MM.1S (cell line): ENCODE measurements around the gene HHIPL1.

ENCODE experiments used
- DNase-seq: peaks from one replicate; pipeline ENCODE4 v3.0.0-alpha.2; 2015
- H2AFZ ChIP-seq: fragments of 300-600 bp; sonication (generic); 2 replicates; pipeline ENCODE4 v1.6.0; 2016; ENCODE audit warnings: antibody characterized with exemption, low read length
- H3F3A ChIP-seq: fragments of 300-600 bp; sonication (generic); 2 replicates; pipeline ENCODE4 v1.6.1; 2016; ENCODE audit warnings: mild to moderate bottlenecking, antibody characterized with exemption, low read length, moderate library complexity, mixed read lengths; ENCODE audit not compliant: insufficient read depth
- H3K27ac ChIP-seq: fragments of 300-600 bp; sonication (generic); 2 replicates; pipeline ENCODE4 v1.5.1; 2016; ENCODE audit warnings: mild to moderate bottlenecking, low read length
- H3K27me3 ChIP-seq: fragments of 300-600 bp; sonication (generic); replicated peaks from 2 replicates; pipeline ENCODE4 v1.6.0; 2016; ENCODE audit warnings: low read length; ENCODE audit not compliant: insufficient read depth
- H3K36me3 ChIP-seq: fragments of 300-600 bp; sonication (generic); replicated peaks from 2 replicates; pipeline ENCODE4 v1.6.1; 2016; ENCODE audit warnings: mild to moderate bottlenecking, low read length, mixed read lengths; ENCODE audit not compliant: insufficient read depth
- H3K4me1 ChIP-seq: fragments of 300-600 bp; sonication (generic); 2 replicates; pipeline ENCODE4 v1.6.1; 2016; ENCODE audit warnings: low read length, mixed read lengths
- H3K4me2 ChIP-seq: fragments of 300-600 bp; sonication (generic); 2 replicates; pipeline ENCODE4 v1.6.0; 2016; ENCODE audit warnings: low read depth, low read length
- H3K4me3 ChIP-seq: fragments of 300-600 bp; sonication (generic); 2 replicates; pipeline ENCODE4 v1.5.1; 2016; ENCODE audit warnings: low read length, mixed read lengths
- H3K79me2 ChIP-seq: fragments of 300-600 bp; sonication (generic); 2 replicates; pipeline ENCODE4 v1.6.1; 2016; ENCODE audit warnings: mixed run types, low read length, mixed read lengths
- H3K9ac ChIP-seq: fragments of 300-600 bp; sonication (generic); 2 replicates; pipeline ENCODE4 v1.6.1; 2016; ENCODE audit warnings: low read length, mixed read lengths
- H3K9me2 ChIP-seq: fragments of 300-600 bp; sonication (generic); replicated peaks from 2 replicates; pipeline ENCODE4 v1.6.1; 2016; ENCODE audit warnings: mild to moderate bottlenecking, low read length, mixed read lengths; ENCODE audit not compliant: insufficient read depth
- H3K9me3 ChIP-seq: fragments of 300-600 bp; sonication (generic); replicated peaks from 2 replicates; pipeline ENCODE4 v1.6.1; 2016; ENCODE audit warnings: mild to moderate bottlenecking, low read length, mixed read lengths; ENCODE audit not compliant: insufficient read depth
- H4K20me1 ChIP-seq: fragments of 300-600 bp; sonication (generic); 2 replicates; pipeline ENCODE4 v1.6.1; 2016; ENCODE audit warnings: mild to moderate bottlenecking, low read length, moderate library complexity, mixed read lengths; ENCODE audit not compliant: insufficient read depth
- EZH2 ChIP-seq: fragments of 300-600 bp; sonication (generic); optimal IDR thresholded peaks from 2 replicates; pipeline ENCODE3; 2017; ENCODE audit warnings: low read depth, mild to moderate bottlenecking, antibody characterized with exemption, low read length, mixed read lengths
- EZH2phosphoT487 ChIP-seq: fragments of 300-600 bp; sonication (generic); IDR thresholded peaks from 2 replicates; pipeline ENCODE4 v1.6.1; 2018; ENCODE audit warnings: antibody characterized with exemption, low read length
- TF ChIP-seq, protein P1 (sequence below): fragments of 300-600 bp; sonication (generic); IDR thresholded peaks from 2 replicates; pipeline ENCODE4 v1.5.1; 2016; ENCODE audit warnings: antibody characterized with exemption, low read length, mixed read lengths

The HHIPL1 gene

DNA sequence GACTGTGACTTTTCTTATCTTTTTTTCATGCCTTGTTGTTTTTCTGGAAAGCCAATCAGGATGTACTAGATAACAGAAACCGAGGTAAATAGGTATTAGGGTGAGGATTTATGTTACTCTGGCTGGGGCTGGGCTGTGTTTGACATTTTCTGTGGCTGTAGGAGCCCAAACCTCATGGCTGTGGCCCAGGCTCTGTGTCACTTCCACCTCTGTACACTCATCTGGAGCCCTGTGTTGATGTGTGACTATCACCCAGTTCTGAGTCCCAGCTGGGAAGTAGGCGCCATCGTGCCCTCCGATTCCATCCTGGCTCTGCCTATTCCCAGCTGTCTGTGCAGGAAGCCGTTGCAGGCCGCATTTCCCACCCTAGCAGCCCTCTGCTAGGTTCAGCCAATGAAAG, 1.6 kb upstream of the HHIPL1 start:
- Histone ChIP-seq H3F3A (no peaks in the 10 kb centered on the region), H3K4me1 (no peaks in the 10 kb centered on the region), H4K20me1 (no peaks in the 10 kb centered on the region), H3K4me2 (no peak overlapping the region), H3K27ac (no peak overlapping the region), H3K9ac (no peak overlapping the region), H3K36me3 (no peaks in the 10 kb centered on the region), H3K4me3 (no peak overlapping the region), H3K9me3 (no peaks in the 10 kb centered on the region), H3K27me3 (no peaks in the 10 kb centered on the region), H3K79me2 (no peaks in the 10 kb centered on the region), H3K9me2 (no peaks in the 10 kb centered on the region), H2AFZ (no peak overlapping the region)
- TF ChIP-seq, protein P1, sequence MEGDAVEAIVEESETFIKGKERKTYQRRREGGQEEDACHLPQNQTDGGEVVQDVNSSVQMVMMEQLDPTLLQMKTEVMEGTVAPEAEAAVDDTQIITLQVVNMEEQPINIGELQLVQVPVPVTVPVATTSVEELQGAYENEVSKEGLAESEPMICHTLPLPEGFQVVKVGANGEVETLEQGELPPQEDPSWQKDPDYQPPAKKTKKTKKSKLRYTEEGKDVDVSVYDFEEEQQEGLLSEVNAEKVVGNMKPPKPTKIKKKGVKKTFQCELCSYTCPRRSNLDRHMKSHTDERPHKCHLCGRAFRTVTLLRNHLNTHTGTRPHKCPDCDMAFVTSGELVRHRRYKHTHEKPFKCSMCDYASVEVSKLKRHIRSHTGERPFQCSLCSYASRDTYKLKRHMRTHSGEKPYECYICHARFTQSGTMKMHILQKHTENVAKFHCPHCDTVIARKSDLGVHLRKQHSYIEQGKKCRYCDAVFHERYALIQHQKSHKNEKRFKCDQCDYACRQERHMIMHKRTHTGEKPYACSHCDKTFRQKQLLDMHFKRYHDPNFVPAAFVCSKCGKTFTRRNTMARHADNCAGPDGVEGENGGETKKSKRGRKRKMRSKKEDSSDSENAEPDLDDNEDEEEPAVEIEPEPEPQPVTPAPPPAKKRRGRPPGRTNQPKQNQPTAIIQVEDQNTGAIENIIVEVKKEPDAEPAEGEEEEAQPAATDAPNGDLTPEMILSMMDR, result no peak
- TF ChIP-seq EZH2 (no peak), EZH2phosphoT487 (no peak)
- no peak for DNase-seq

- Histone ChIP-seq H3K9me2 (no peaks in the 10 kb centered on the region), H3K36me3 (no peaks in the 10 kb centered on the region), H3K9me3 (no peaks in the 10 kb centered on the region), H3K4me3 (no peak overlapping the region), H3K27ac (no peak overlapping the region), H3K9ac (no peak overlapping the region), H3F3A (no peaks in the 10 kb centered on the region), H4K20me1 (no peaks in the 10 kb centered on the region), H3K79me2 (no peaks in the 10 kb centered on the region), H3K27me3 (no peaks in the 10 kb centered on the region), H2AFZ (no peak overlapping the region), H3K4me2 (no peak overlapping the region), H3K4me1 (no peaks in the 10 kb centered on the region)
- DNase-seq, result no peak
- no peak for TF ChIP-seq EZH2
These were observed 818 bp upstream of the HHIPL1 start for GRCh38 chr14:99644035-99644587.

GRCh38 chr14:99645545-99646505, 896 bp downstream of the HHIPL1 start:
- Histone ChIP-seq H3K4me1 (no peaks in the 10 kb centered on the region), H2AFZ (no peak overlapping the region), H3K79me2 (no peaks in the 10 kb centered on the region), H3K9me2 (no peaks in the 10 kb centered on the region), H3K4me3 (no peak overlapping the region), H3K4me2 (no peak overlapping the region), H4K20me1 (no peaks in the 10 kb centered on the region), H3K9ac (no peak overlapping the region), H3F3A (no peaks in the 10 kb centered on the region), H3K27me3 (no peaks in the 10 kb centered on the region), H3K27ac (no peak overlapping the region), H3K9me3 (no peaks in the 10 kb centered on the region), H3K36me3 (no peaks in the 10 kb centered on the region)
- TF ChIP-seq EZH2, result no peak
- TF ChIP-seq EZH2phosphoT487, result no peak
- TF ChIP-seq, protein P1, result no peak
- no peak for DNase-seq
